Astrocyte (in vitro differentiated cells and primary cell): Measurements from ENCODE around the gene SERTAD3. TPM values are rescaled to one million over a fixed set of nuclear protein-coding genes. Genes with fewer than 3 reads are reported as not detected.
A peak's percentile ranks its signal among the peaks of the same experiment; 100 is the strongest.

Experiments used
- DNase-seq: peaks from one replicate; pipeline ENCODE4 v3.0.0-alpha.2; 2010; ENCODE audit warnings: low read depth
- FAIRE-seq: peaks from 2 replicates; lab custom pipeline; 2011; peaks lifted over from hg19 to GRCh38; lab: Jason Lieb, UNC
- H2AFZ ChIP-seq: 2 replicates; pipeline ENCODE4 v1.6.0; 2012; ENCODE audit warnings: low read depth, low read length, inconsistent platforms
- H3K27ac ChIP-seq: 2 replicates; pipeline ENCODE4 v1.5.1; 2011; ENCODE audit warnings: low read depth, low read length, inconsistent platforms
- H3K27me3 ChIP-seq: 2 replicates; pipeline ENCODE4 v1.6.0; 2011; ENCODE audit warnings: low read length, inconsistent platforms; ENCODE audit not compliant: insufficient read depth
- H3K36me3 ChIP-seq: 2 replicates; pipeline ENCODE4 v1.5.1; 2011; ENCODE audit warnings: low read length, inconsistent platforms; ENCODE audit not compliant: insufficient read depth
- H3K4me1 ChIP-seq: 2 replicates; pipeline ENCODE4 v1.5.1; 2011; ENCODE audit warnings: low read length, inconsistent platforms; ENCODE audit not compliant: insufficient read depth
- H3K4me2 ChIP-seq: 2 replicates; pipeline ENCODE4 v1.6.0; 2012; ENCODE audit warnings: low read length, inconsistent platforms
- H3K4me3 ChIP-seq: 2 replicates; pipeline ENCODE4 v1.5.1; 2011; ENCODE audit warnings: low read depth, mild to moderate bottlenecking, low read length, inconsistent platforms; ENCODE audit not compliant: insufficient read depth
- H3K79me2 ChIP-seq: 2 replicates; pipeline ENCODE4 v1.6.0; 2012; ENCODE audit warnings: mild to moderate bottlenecking, low read length, inconsistent platforms; ENCODE audit not compliant: insufficient read depth
- H3K9ac ChIP-seq: 2 replicates; pipeline ENCODE4 v1.6.0; 2012; ENCODE audit warnings: mild to moderate bottlenecking, low read length, inconsistent platforms
- H3K9me3 ChIP-seq: 2 replicates; pipeline ENCODE4 v1.5.1; 2012; ENCODE audit warnings: low read depth, mild to moderate bottlenecking, low read length, inconsistent platforms; ENCODE audit not compliant: insufficient read depth
- H4K20me1 ChIP-seq: 2 replicates; pipeline ENCODE4 v1.6.0; 2012; ENCODE audit warnings: low read length, inconsistent platforms; ENCODE audit not compliant: insufficient read depth
- H3K27ac Mint-ChIP-seq: one replicate; pipeline ENCODE4 v1.8.0; 2021; ENCODE audit warnings: mild to moderate bottlenecking, mixed read lengths; ENCODE audit not compliant: unreplicated experiment
- H3K27me3 Mint-ChIP-seq: one replicate; pipeline ENCODE4 v1.8.0; 2021; ENCODE audit warnings: low read depth, mixed read lengths; ENCODE audit not compliant: unreplicated experiment
- H3K36me3 Mint-ChIP-seq: one replicate; pipeline ENCODE4 v1.8.0; 2021; ENCODE audit warnings: low read depth, mixed read lengths; ENCODE audit not compliant: unreplicated experiment
- H3K4me1 Mint-ChIP-seq: one replicate; pipeline ENCODE4 v1.8.0; 2021; ENCODE audit warnings: low read depth, mixed read lengths; ENCODE audit not compliant: unreplicated experiment
- H3K4me3 Mint-ChIP-seq: one replicate; pipeline ENCODE4 v1.8.0; 2021; ENCODE audit warnings: mild to moderate bottlenecking, moderate library complexity, mixed read lengths; ENCODE audit not compliant: unreplicated experiment
- H3K9me3 Mint-ChIP-seq: one replicate; pipeline ENCODE4 v1.8.0; 2021; ENCODE audit warnings: mild to moderate bottlenecking, mixed read lengths; ENCODE audit not compliant: unreplicated experiment
- EZH2 ChIP-seq: IDR thresholded peaks from 2 replicates; pipeline ENCODE4 v1.6.1; 2012; ENCODE audit warnings: mild to moderate bottlenecking, low read length, inconsistent platforms; ENCODE audit not compliant: insufficient read depth
- total RNA-seq: library from RNA; stranded (reverse); gene quantifications from 2 replicates; pipeline ENCODE4 v1.2.1, GENCODE V29; 2021
- TF ChIP-seq, protein P1 (sequence below): IDR thresholded peaks from 2 replicates; pipeline ENCODE4 v1.5.1; 2011; ENCODE audit warnings: low read depth, mild to moderate bottlenecking, inconsistent platforms, low read length, moderate library complexity; ENCODE audit not compliant: insufficient read depth

The SERTAD3 gene
- total RNA-seq, 1 donor from 2014 or later = 49.7 TPM

DNA sequence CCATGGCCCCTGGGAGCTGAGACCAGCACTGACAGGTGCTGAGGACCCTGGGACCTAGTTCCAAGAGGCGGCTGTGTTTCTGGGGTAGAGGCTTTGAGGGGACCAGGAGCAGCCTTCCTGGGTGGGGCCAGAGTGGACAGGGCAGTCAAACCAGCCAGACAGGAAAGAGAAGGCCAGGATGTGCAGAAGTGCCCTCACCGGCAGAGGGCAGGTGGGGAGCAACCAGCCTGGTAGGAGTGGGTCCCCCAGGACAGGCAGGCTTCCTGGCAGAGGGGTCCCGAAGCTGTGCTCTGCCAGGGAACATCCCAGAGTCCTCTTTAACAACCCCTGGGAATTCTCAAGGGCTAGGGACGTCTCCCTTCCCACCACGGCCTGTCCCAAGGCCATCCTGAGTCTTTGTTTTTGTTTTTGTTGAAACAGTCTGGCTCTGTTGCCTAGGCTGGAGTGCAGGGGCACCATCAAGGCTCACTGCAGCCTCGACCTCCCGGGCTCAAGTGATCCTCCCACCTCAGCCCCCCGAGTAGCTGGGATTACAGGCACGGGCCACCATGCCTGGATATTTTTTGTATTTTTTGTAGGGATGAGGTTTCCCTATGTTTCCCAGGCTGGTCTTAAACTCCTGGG, 51.1 kb downstream of the SERTAD3 start:
- no peaks in the 10 kb centered on the region for H3K36me3 ChIP-seq
- H3K4me3 ChIP-seq = no peak overlapping the region
- H3K4me2 ChIP-seq = no peak overlapping the region
- FAIRE-seq (no peak), DNase-seq (no peak)
- Mint-ChIP-seq H3K9me3 (no peaks in the 10 kb centered on the region), H3K36me3 (peaks cover 4% of the 10 kb centered on the region), H3K27me3 (peaks cover 24% of the 10 kb centered on the region), H3K27ac (peak overlapping the region; percentile 41), H3K4me1 (no peaks in the 10 kb centered on the region), H3K4me3 (no peak overlapping the region)
- H3K27ac ChIP-seq = no peak overlapping the region
- no peak overlapping the region for H3K9ac ChIP-seq
- no peaks in the 10 kb centered on the region for H3K79me2 ChIP-seq
- TF ChIP-seq EZH2 = no peak
- TF ChIP-seq, protein P1, sequence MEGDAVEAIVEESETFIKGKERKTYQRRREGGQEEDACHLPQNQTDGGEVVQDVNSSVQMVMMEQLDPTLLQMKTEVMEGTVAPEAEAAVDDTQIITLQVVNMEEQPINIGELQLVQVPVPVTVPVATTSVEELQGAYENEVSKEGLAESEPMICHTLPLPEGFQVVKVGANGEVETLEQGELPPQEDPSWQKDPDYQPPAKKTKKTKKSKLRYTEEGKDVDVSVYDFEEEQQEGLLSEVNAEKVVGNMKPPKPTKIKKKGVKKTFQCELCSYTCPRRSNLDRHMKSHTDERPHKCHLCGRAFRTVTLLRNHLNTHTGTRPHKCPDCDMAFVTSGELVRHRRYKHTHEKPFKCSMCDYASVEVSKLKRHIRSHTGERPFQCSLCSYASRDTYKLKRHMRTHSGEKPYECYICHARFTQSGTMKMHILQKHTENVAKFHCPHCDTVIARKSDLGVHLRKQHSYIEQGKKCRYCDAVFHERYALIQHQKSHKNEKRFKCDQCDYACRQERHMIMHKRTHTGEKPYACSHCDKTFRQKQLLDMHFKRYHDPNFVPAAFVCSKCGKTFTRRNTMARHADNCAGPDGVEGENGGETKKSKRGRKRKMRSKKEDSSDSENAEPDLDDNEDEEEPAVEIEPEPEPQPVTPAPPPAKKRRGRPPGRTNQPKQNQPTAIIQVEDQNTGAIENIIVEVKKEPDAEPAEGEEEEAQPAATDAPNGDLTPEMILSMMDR = no peak
- H3K4me1 ChIP-seq = no peaks in the 10 kb centered on the region
- H2AFZ ChIP-seq = no peak overlapping the region
- no peaks in the 10 kb centered on the region for H3K9me3 ChIP-seq
- no peaks in the 10 kb centered on the region for H3K27me3 ChIP-seq
- no peaks in the 10 kb centered on the region for H4K20me1 ChIP-seq

DNA sequence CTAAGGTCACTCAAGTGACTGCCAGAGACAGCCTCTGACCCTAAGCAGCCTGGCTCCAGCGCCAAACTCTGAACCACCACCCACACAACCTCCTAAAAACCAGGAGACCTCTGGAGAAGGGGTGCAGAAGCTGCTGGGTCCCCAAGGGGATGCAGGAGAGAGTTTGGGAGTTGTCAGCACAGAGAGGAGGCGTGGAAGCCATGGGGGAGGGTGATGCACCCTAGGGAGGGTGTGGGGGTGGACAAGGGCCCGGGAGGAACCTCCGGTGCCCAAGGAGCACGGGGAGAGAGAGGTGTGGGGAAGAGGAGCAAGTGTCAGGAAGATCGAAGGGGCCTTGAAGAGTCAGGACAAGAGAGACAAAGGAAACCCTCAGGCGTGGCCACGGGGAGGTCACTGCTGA, 52.0 kb downstream of the SERTAD3 start:
- H3K4me1 Mint-ChIP-seq = no peaks in the 10 kb centered on the region
- DNase-seq = no peak
- H2AFZ ChIP-seq = no peak overlapping the region
- peaks cover 22% of the 10 kb centered on the region for H3K27me3 Mint-ChIP-seq
- H4K20me1 ChIP-seq = no peaks in the 10 kb centered on the region
- H3K9ac ChIP-seq = no peak overlapping the region
- H3K36me3 Mint-ChIP-seq = peaks cover 4% of the 10 kb centered on the region
- no peak overlapping the region for H3K4me3 Mint-ChIP-seq
- H3K27ac ChIP-seq = no peak overlapping the region
- H3K9me3 Mint-ChIP-seq = no peaks in the 10 kb centered on the region
- H3K4me3 ChIP-seq = no peak overlapping the region
- H3K4me1 ChIP-seq = no peaks in the 10 kb centered on the region
- no peak for FAIRE-seq
- H3K27me3 ChIP-seq = no peaks in the 10 kb centered on the region
- no peak overlapping the region for H3K4me2 ChIP-seq
- no peaks in the 10 kb centered on the region for H3K36me3 ChIP-seq
- peak overlapping the region; percentile 47 for H3K27ac Mint-ChIP-seq
- no peaks in the 10 kb centered on the region for H3K79me2 ChIP-seq
- no peaks in the 10 kb centered on the region for H3K9me3 ChIP-seq
- TF ChIP-seq EZH2 = no peak
- TF ChIP-seq, protein P1 = no peak

Other genes with a start within 250 kb of the SERTAD3 start
- not detected in 2 replicates for gene TTC9B, start 226.0 kb downstream of the SERTAD3 start, total RNA-seq
- gene CCNP, start 217.6 kb downstream of the SERTAD3 start, total RNA-seq = 0.43 and 0.62 TPM in 2 replicates
- gene AKT2, start 159.0 kb downstream of the SERTAD3 start, total RNA-seq = 125 and 127 TPM in 2 replicates
- gene C19orf47, start 95.9 kb downstream of the SERTAD3 start, total RNA-seq = 18.2 and 20.6 TPM in 2 replicates
- gene PLD3, start 95.6 kb downstream of the SERTAD3 start, total RNA-seq = 728 and 882 TPM in 2 replicates
- gene HIPK4, start 54.2 kb downstream of the SERTAD3 start, total RNA-seq = 0.12 TPM in 1 of 2 replicates, not detected in the other
- gene PRX, start 31.0 kb downstream of the SERTAD3 start, total RNA-seq = 1.5 and 2.6 TPM in 2 replicates
- gene SERTAD1, start 18.3 kb downstream of the SERTAD3 start, total RNA-seq = 21.6 and 22.9 TPM in 2 replicates
- 27.1 and 32.7 TPM in 2 replicates for gene BLVRB, start 21.4 kb upstream of the SERTAD3 start, total RNA-seq
- gene SPTBN4, start 22.7 kb upstream of the SERTAD3 start, total RNA-seq = 0.41 and 0.53 TPM in 2 replicates
- gene SHKBP1, start 132.5 kb upstream of the SERTAD3 start, total RNA-seq = 56.3 and 60.4 TPM in 2 replicates
- 46.9 and 63.5 TPM in 2 replicates for gene LTBP4, start 157.0 kb upstream of the SERTAD3 start, total RNA-seq
- 79.3 and 82.9 TPM in 2 replicates for gene NUMBL, start 246.3 kb upstream of the SERTAD3 start, total RNA-seq